Omental fat pad (tissue), 4 donors: Measurements from ENCODE around the gene MLIP. TPM values are rescaled to one million over a fixed set of nuclear protein-coding genes. Genes with fewer than 3 reads are reported as not detected.

Source experiments
- ATAC-seq: fragments of 150-250 bp; one replicate; pipeline ENCODE4 v1.9.1; 2016; ENCODE audit warnings: mild to moderate bottlenecking, moderate library complexity; ENCODE audit not compliant: low FRiP score
- DNase-seq: peaks from one replicate; pipeline ENCODE4 v3.0.0-alpha.2; 2019; ENCODE audit warnings: low spot score
- CTCF ChIP-seq, 3 donors: fragments of 450-650 bp; IDR thresholded peaks; one replicate each; pipeline ENCODE4 v1.5.1; 2016 to 2017; ENCODE audit warnings: antibody characterized with exemption in 3 of 3, mild to moderate bottlenecking in 3 of 3, moderate library complexity in 2 of 3
- total RNA-seq, 4 donors: library from RNA; depleted of rRNA; stranded (reverse); fragments of >200 nt; gene quantifications; one replicate each; pipeline ENCODE4 v1.1.0, GENCODE V29; 2016

MLIP gene
- total RNA-seq, 4 donors from 2014 or later, result 0.47 to 2.3 (median 0.75) TPM; not detected in 1

- ATAC-seq, result no peak
- DNase-seq, result no peak
- no peak for TF ChIP-seq CTCF (IDR thresholded peaks at IDR 0.05)
Observed at GRCh38 chr6:54266400-54266923, 155.2 kb downstream of the MLIP start.

- peak in 1 of 3 donors; percentile 21 for TF ChIP-seq CTCF (IDR thresholded peaks at IDR 0.05)
- DNase-seq, result no peak
- ATAC-seq, result no peak
Observed at GRCh38 chr6:54267798-54268197, 156.6 kb downstream of the MLIP start.

GRCh38 chr6:54273214-54273820 is 162.1 kb downstream of the MLIP start:
- ATAC-seq (no peak), DNase-seq (no peak)
- TF ChIP-seq CTCF (IDR thresholded peaks at IDR 0.05), result no peak

- DNase-seq (no peak), ATAC-seq (no peak)
- TF ChIP-seq CTCF (IDR thresholded peaks at IDR 0.05), result no peak
Observed at GRCh38 chr6:54274383-54274782, 163.1 kb downstream of the MLIP start.

- no peak for DNase-seq
- no peak for TF ChIP-seq CTCF (IDR thresholded peaks at IDR 0.05)
- ATAC-seq, result no peak
Observed at GRCh38 chr6:54282186-54282585, 170.9 kb downstream of the MLIP start.

- ATAC-seq (no peak), DNase-seq (no peak)
- no peak for TF ChIP-seq CTCF (IDR thresholded peaks at IDR 0.05)
Observed at GRCh38 chr6:54284161-54284860, 173.1 kb downstream of the MLIP start.

GRCh38 chr6:54285595-54285994 is 174.4 kb downstream of the MLIP start:
- DNase-seq (no peak), ATAC-seq (no peak)
- TF ChIP-seq CTCF (IDR thresholded peaks at IDR 0.05), result no peak
